Measurements from ENCODE around the gene EVI2A. TPM values are rescaled to one million over a fixed set of nuclear protein-coding genes. Genes with fewer than 3 reads are reported as not detected.

EVI2A gene
- polyA plus RNA-seq, 3 donors: 121 to 138 (median 125) TPM

- Mint-ChIP-seq H3K27ac (no peak overlapping the region), H3K36me3 (peaks cover 38 to 45% of the 10 kb centered on the region in 2 donors), H3K27me3 (ENCODE audit: low read depth in 3 of 3) (no peaks in the 10 kb centered on the region), H3K4me3 (no peak overlapping the region), H3K9me3 (peaks cover 0 to 3% (median 0%) of the 10 kb centered on the region in 7 donors), H3K4me1 (peaks cover 24% of the 10 kb centered on the region)
- Histone ChIP-seq H3K4me3 (replicated peaks in 1 of 3; ENCODE audit: low read depth in 2 of 3, low read length in 3 of 3) (no peak overlapping the region), H3K9ac (ENCODE audit: insufficient read depth, low read length, poor library complexity, severe bottlenecking) (no peak overlapping the region), H3K27ac (ENCODE audit: low read depth in 1 of 2, low read length in 2 of 2) (no peak overlapping the region), H3K79me2 (ENCODE audit: insufficient read depth, low read length) (peaks cover 3% of the 10 kb centered on the region), H3K27me3 (ENCODE audit: control insufficient read depth in 2 of 2, insufficient read depth in 2 of 2, low read length in 2 of 2) (no peaks in the 10 kb centered on the region), H3K9me3 (replicated peaks in 1 of 2; ENCODE audit: control insufficient read depth in 1 of 2, insufficient read depth in 1 of 2, low read length in 2 of 2) (no peaks in the 10 kb centered on the region), H3K36me3 (replicated peaks in 1 of 2; ENCODE audit: control insufficient read depth in 1 of 2, insufficient read depth in 2 of 2, low read length in 2 of 2) (peaks cover 6 to 41% of the 10 kb centered on the region in 2 donors), H3K4me2 (replicated peaks; ENCODE audit: extremely low read depth, low read length, poor library complexity, severe bottlenecking) (no peak overlapping the region), H2AFZ (ENCODE audit: insufficient read depth, low read depth, low read length, poor library complexity, severe bottlenecking) (no peak overlapping the region), H3K4me1 (ENCODE audit: control insufficient read depth in 1 of 2, insufficient read depth in 2 of 2, low read length in 2 of 2) (peaks cover 8 to 18% of the 10 kb centered on the region in 2 donors), H4K20me1 (ENCODE audit: insufficient read depth, low read length) (no peaks in the 10 kb centered on the region)
- TF ChIP-seq, protein P1, sequence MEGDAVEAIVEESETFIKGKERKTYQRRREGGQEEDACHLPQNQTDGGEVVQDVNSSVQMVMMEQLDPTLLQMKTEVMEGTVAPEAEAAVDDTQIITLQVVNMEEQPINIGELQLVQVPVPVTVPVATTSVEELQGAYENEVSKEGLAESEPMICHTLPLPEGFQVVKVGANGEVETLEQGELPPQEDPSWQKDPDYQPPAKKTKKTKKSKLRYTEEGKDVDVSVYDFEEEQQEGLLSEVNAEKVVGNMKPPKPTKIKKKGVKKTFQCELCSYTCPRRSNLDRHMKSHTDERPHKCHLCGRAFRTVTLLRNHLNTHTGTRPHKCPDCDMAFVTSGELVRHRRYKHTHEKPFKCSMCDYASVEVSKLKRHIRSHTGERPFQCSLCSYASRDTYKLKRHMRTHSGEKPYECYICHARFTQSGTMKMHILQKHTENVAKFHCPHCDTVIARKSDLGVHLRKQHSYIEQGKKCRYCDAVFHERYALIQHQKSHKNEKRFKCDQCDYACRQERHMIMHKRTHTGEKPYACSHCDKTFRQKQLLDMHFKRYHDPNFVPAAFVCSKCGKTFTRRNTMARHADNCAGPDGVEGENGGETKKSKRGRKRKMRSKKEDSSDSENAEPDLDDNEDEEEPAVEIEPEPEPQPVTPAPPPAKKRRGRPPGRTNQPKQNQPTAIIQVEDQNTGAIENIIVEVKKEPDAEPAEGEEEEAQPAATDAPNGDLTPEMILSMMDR (IDR thresholded peaks at IDR 0.05): no peak
- intact Hi-C loops (cut with micrococcal nuclease): no loop called here
- WGBS (ENCODE audit: insufficient coverage): no CpG with 5 or more reads among the region's 2 CpGs
- DNase-seq: no peak
Measured at GRCh38 chr17:31269036-31269577, 52.3 kb downstream of the EVI2A start.

Other genes starting within 250 kb of the EVI2A start
- gene NF1, start 226.6 kb downstream of the EVI2A start, polyA plus RNA-seq: 1 to 10 TPM; 1.2 to 7.4 (median 2.1) TPM
- 1 to 10 TPM in 1 of 3 donors, under 1 TPM in 1, not detected in 1; 0.83 to 2.2 TPM for gene OMG, start 24.4 kb downstream of the EVI2A start, polyA plus RNA-seq
- 100 to 1,000 TPM; 166 to 267 (median 262) TPM for gene EVI2B, start 7.6 kb downstream of the EVI2A start, polyA plus RNA-seq
- 10 to 100 TPM; 10.4 to 21.9 (median 16.2) TPM for gene RAB11FIP4, start 70.1 kb upstream of the EVI2A start, polyA plus RNA-seq

Measured in CD14-positive monocyte (primary cell).